ENCODE data around the gene PPM1H.
A peak's percentile ranks its signal among the peaks of the same experiment; 100 is the strongest.

PPM1H gene

DNA sequence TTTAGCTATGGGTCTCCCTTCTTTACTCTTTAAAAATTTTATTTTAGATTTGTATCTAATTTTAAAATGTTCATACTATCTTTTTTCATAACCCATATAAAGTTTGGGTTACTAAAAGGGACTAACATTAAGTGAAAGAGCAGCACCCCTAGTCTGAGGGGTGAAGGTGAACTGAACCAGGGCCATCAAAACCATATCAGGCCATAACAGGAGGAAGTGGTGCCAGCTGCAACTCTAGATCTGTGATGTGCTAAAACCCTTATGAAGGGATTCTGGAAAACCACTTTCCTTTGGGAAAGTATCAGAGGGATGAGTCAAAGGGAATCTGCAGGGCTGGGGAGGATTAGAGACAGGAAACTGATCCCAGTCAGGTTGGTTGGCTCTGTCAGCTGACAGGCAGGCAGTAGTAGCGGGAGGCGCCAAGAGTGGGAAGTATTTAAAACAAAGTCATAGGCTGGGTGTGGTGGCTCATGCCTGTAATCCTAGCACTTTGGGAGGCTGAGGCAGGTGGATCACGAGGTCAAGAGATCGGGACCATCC is 162.5 kb downstream of the PPM1H start:
- no peak for TF ChIP-seq CTCF (IDR thresholded peaks at IDR 0.05)
- Mint-ChIP-seq H3K4me3 (no peak overlapping the region), H3K4me1 (peaks cover 4% of the 10 kb centered on the region), H3K27ac (peak overlapping the region; percentile 65), H3K27me3 (ENCODE audit: low read depth, poor library complexity) (no peaks in the 10 kb centered on the region), H3K36me3 (ENCODE audit: low read depth) (peaks cover 9% of the 10 kb centered on the region), H3K9me3 (no peaks in the 10 kb centered on the region)
- DNase-seq = no peak

DNA sequence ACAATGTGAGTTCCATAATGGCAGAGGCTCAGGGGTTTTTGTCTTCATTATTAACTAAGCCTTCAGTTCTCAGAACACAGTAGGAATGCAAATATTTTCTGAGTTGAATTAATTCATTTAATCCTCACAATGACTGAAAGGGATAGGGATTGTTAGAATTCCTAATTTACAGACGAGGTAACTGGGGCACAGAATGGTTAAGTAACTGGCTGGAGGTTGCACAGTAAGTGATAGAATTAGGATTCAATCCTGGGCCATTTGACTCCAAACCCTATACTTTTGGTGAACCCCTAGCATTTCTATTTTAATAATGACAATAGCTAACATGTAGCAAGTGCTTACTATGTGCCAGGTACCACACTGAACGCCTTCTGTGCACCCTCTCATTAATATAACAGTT is 163.1 kb downstream of the PPM1H start:
- H3K9me3 Mint-ChIP-seq = no peaks in the 10 kb centered on the region

GRCh38 chr12:62770381-62770780 is 164.6 kb downstream of the PPM1H start:
- Mint-ChIP-seq H3K27ac (no peak overlapping the region), H3K4me3 (no peak overlapping the region), H3K27me3 (ENCODE audit: low read depth, poor library complexity) (peaks cover 4% of the 10 kb centered on the region), H3K9me3 (no peaks in the 10 kb centered on the region), H3K4me1 (peaks cover 21% of the 10 kb centered on the region), H3K36me3 (ENCODE audit: low read depth) (peaks cover 9% of the 10 kb centered on the region)
- TF ChIP-seq CTCF (IDR thresholded peaks at IDR 0.05) = no peak
- no peak for DNase-seq

More for the DNA sequence above, 163.1 kb downstream of the PPM1H start:
- DNase-seq = no peak
- Mint-ChIP-seq H3K4me1 (peaks cover 8% of the 10 kb centered on the region), H3K27me3 (ENCODE audit: low read depth, poor library complexity) (peaks cover 1% of the 10 kb centered on the region), H3K36me3 (ENCODE audit: low read depth) (peaks cover 9% of the 10 kb centered on the region), H3K27ac (no peak overlapping the region), H3K4me3 (no peak overlapping the region)
- TF ChIP-seq CTCF (IDR thresholded peaks at IDR 0.05) = no peak

GRCh38 chr12:62769076-62769619 is 165.8 kb downstream of the PPM1H start:
- no peak for TF ChIP-seq CTCF (IDR thresholded peaks at IDR 0.05)
- DNase-seq = no peak

DNA sequence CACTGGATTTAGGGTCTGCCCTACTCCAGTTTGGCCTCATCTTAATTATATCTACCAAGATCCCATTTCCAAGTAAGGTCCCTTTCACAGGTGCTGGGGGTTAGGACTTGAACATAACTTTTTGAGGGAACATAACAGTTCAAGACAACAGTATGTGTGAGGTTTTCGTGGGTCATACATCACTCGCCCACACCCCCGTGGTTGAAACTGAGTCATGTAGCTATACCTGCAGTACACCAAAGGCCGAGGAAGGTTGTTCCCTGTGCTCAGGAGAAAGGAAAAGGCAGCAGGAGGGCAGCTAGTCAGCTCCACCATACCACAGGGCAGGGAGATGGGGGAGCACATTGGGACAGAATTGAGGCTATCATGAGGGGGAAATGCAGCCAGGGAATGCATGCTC is 167.0 kb downstream of the PPM1H start:
- Mint-ChIP-seq H3K4me1 (peaks cover 21% of the 10 kb centered on the region), H3K9me3 (no peaks in the 10 kb centered on the region), H3K27ac (no peak overlapping the region), H3K4me3 (no peak overlapping the region), H3K27me3 (ENCODE audit: low read depth, poor library complexity) (peaks cover 10% of the 10 kb centered on the region), H3K36me3 (ENCODE audit: low read depth) (peaks cover 17% of the 10 kb centered on the region)
- no peak for TF ChIP-seq CTCF (IDR thresholded peaks at IDR 0.05)
- no peak for DNase-seq

More at GRCh38 chr12:62769076-62769619, 165.8 kb downstream of the PPM1H start:
- H3K27ac Mint-ChIP-seq = no peak overlapping the region
- peaks cover 21% of the 10 kb centered on the region for H3K4me1 Mint-ChIP-seq
- no peak overlapping the region for H3K4me3 Mint-ChIP-seq
- H3K9me3 Mint-ChIP-seq = no peaks in the 10 kb centered on the region
- peaks cover 9% of the 10 kb centered on the region for H3K36me3 Mint-ChIP-seq (ENCODE audit: low read depth)
- peaks cover 7% of the 10 kb centered on the region for H3K27me3 Mint-ChIP-seq (ENCODE audit: low read depth, poor library complexity)

- TF ChIP-seq CTCF (IDR thresholded peaks at IDR 0.05) = no peak
- Mint-ChIP-seq H3K36me3 (ENCODE audit: low read depth) (peaks cover 14% of the 10 kb centered on the region), H3K4me1 (peaks cover 19% of the 10 kb centered on the region), H3K4me3 (no peak overlapping the region), H3K27ac (no peak overlapping the region), H3K27me3 (ENCODE audit: low read depth, poor library complexity) (peaks cover 10% of the 10 kb centered on the region), H3K9me3 (no peaks in the 10 kb centered on the region)
- no peak for DNase-seq
These were observed 167.5 kb downstream of the PPM1H start for GRCh38 chr12:62767496-62767895.
